HEK293 (cell line): Measurements from ENCODE around the gene ZWILCH.

Experiments
- CTCF ChIA-PET: fragments of 350-600 bp; formaldehyde crosslinking; extraction: SDS; loops from one replicate; lab custom pipeline; 2021; ENCODE audit warnings: antibody characterized with exemption; lab: Yijun Ruan, JAX
- POLR2A ChIA-PET: fragments of 300-600 bp; formaldehyde crosslinking; extraction: SDS; loops from one replicate; lab custom pipeline; 2020; ENCODE audit warnings: antibody characterized with exemption, inconsistent platforms; lab: Yijun Ruan, JAX
- H3K27ac ChIP-seq: fragments of 200-500 bp; sonication (Bioruptor generic); 2 replicates; pipeline ENCODE4 v1.5.1; 2014; ENCODE audit warnings: low read depth, low read length, control low read depth, inconsistent platforms; ENCODE audit errors: extremely low read depth
- H3K36me3 ChIP-seq, 2 experiments: fragments of 200-500 bp in 1 of 2; sonication (Bioruptor generic) in 1 of 2; 1 replicate in 1 of 2; 2 replicates in 1 of 2; pipeline ENCODE4 v1.5.1; 2014 to 2017; ENCODE audit warnings: inconsistent platforms in 2 of 2, low read length in 2 of 2; ENCODE audit not compliant: control insufficient read depth in 2 of 2, insufficient read depth in 1 of 2
- H3K4me1 ChIP-seq: fragments of 200-500 bp; sonication (Bioruptor generic); 2 replicates; pipeline ENCODE4 v1.5.1; 2014; ENCODE audit warnings: mild to moderate bottlenecking, low read length, inconsistent platforms; ENCODE audit not compliant: control insufficient read depth, insufficient read depth
- H3K4me3 ChIP-seq: 2 replicates; pipeline ENCODE4 v1.5.1; 2011; ENCODE audit warnings: low read depth, mild to moderate bottlenecking, control low read depth, low read length, moderate library complexity
- H3K9me3 ChIP-seq: fragments of 200-500 bp; sonication (Bioruptor generic); 2 replicates; pipeline ENCODE4 v1.5.1; 2014; ENCODE audit warnings: low read depth, low read length, inconsistent platforms; ENCODE audit not compliant: control insufficient read depth, insufficient read depth
- BCL11A ChIP-seq: fragments of 450-650 bp; formaldehyde crosslinking; IDR thresholded peaks from 2 replicates; pipeline ENCODE4 v1.5.1; 2016; ENCODE audit warnings: low read depth, missing biosample characterization, missing genetic modification characterization
- SCRT2 ChIP-seq: fragments of 450-650 bp; formaldehyde crosslinking; IDR thresholded peaks from 2 replicates; pipeline ENCODE4 v1.5.1; 2016; ENCODE audit warnings: missing biosample characterization, missing genetic modification characterization
- ZBTB17 ChIP-seq: fragments of 450-650 bp; formaldehyde crosslinking; IDR thresholded peaks from 2 replicates; pipeline ENCODE4 v1.5.1; 2016; ENCODE audit warnings: missing biosample characterization, missing genetic modification characterization
- ZBTB20 ChIP-seq: fragments of 450-650 bp; formaldehyde crosslinking; IDR thresholded peaks from 2 replicates; pipeline ENCODE4 v1.5.1; 2016; ENCODE audit warnings: missing biosample characterization, missing genetic modification characterization
- ZBTB8A ChIP-seq: fragments of 450-650 bp; formaldehyde crosslinking; IDR thresholded peaks from 2 replicates; pipeline ENCODE4 v1.5.1; 2016; ENCODE audit warnings: missing biosample characterization, missing genetic modification characterization
- ZNF112 ChIP-seq: fragments of 450-650 bp; formaldehyde crosslinking; IDR thresholded peaks from 2 replicates; pipeline ENCODE4 v1.5.0; 2017; ENCODE audit warnings: missing biosample characterization, missing genetic modification characterization
- ZNF133 ChIP-seq: fragments of 450-650 bp; formaldehyde crosslinking; IDR thresholded peaks from 2 replicates; pipeline ENCODE4 v1.5.1; 2016; ENCODE audit warnings: missing biosample characterization, missing genetic modification characterization
- ZNF202 ChIP-seq: fragments of 450-650 bp; formaldehyde crosslinking; IDR thresholded peaks from 2 replicates; pipeline ENCODE4 v1.5.1; 2016; ENCODE audit warnings: missing biosample characterization, missing genetic modification characterization, borderline replicate concordance
- ZNF248 ChIP-seq: fragments of 450-650 bp; formaldehyde crosslinking; IDR thresholded peaks from 2 replicates; pipeline ENCODE4 v1.5.1; 2017; ENCODE audit warnings: missing biosample characterization, missing genetic modification characterization
- ZNF561 ChIP-seq: fragments of 450-650 bp; IDR thresholded peaks from 2 replicates; pipeline ENCODE4 v1.5.1; 2018; ENCODE audit warnings: missing biosample characterization, missing genetic modification characterization, borderline replicate concordance
- ZNF626 ChIP-seq: fragments of 450-650 bp; sonication (Bioruptor Pico); formaldehyde crosslinking; IDR thresholded peaks from 2 replicates; pipeline ENCODE4 v1.5.1; 2018; ENCODE audit warnings: missing biosample characterization, missing genetic modification characterization, inconsistent platforms
- ZNF629 ChIP-seq: fragments of 450-650 bp; formaldehyde crosslinking; IDR thresholded peaks from 2 replicates; pipeline ENCODE4 v1.5.1; 2017; ENCODE audit warnings: missing biosample characterization, missing genetic modification characterization
- ZSCAN23 ChIP-seq: fragments of 450-650 bp; formaldehyde crosslinking; IDR thresholded peaks from 2 replicates; pipeline ENCODE4 v1.5.1; 2016; ENCODE audit warnings: missing biosample characterization, missing genetic modification characterization
- TF ChIP-seq, protein P1 (sequence below): fragments of 450-650 bp; formaldehyde crosslinking; conservative IDR thresholded peaks from 2 replicates; pipeline ENCODE4 v1.5.1; 2016; ENCODE audit warnings: low read depth, missing biosample characterization, missing genetic modification characterization
- TF ChIP-seq, protein P2 (sequence below): fragments of 450-650 bp; formaldehyde crosslinking; IDR thresholded peaks from 2 replicates; pipeline ENCODE4 v1.5.1; 2017; ENCODE audit warnings: missing biosample characterization, missing genetic modification characterization
- TF ChIP-seq, protein P3 (sequence below): fragments of 450-650 bp; formaldehyde crosslinking; IDR thresholded peaks from 2 replicates; pipeline ENCODE4 v1.5.1; 2016; ENCODE audit warnings: missing biosample characterization, missing genetic modification characterization
- TF ChIP-seq, protein P4 (sequence below): fragments of 450-650 bp; formaldehyde crosslinking; IDR thresholded peaks from 2 replicates; pipeline ENCODE4 v1.5.1; 2017; ENCODE audit warnings: missing biosample characterization, missing genetic modification characterization

The ZWILCH gene

DNA sequence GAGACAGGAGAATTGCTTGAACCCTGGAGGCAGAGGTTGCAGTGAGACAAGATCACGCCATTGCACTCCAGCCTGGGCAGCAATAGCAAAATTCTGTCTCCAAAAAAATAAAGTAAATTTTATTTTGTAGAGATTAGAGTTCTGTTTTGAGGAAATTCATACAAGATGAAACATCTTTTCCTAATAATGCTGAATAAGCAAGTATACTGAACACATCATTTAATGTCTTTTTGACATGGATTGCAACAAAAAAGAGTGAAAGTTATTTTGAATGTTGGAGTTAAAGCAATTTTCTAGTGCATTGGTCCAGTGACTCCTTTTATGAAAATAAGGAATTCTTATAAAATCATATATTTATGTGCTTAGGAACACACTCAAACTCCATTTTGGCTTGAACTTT is 40.1 kb downstream of the ZWILCH start:
- CTCF ChIA-PET = interaction anchor here (0.6 kb wide), 1 partner anchor 25 kb away, joined by 3 read pairs; no protein-coding TSS in a partner anchor
- no peaks in the 10 kb centered on the region for H3K4me1 ChIP-seq
- no peak overlapping the region for H3K4me3 ChIP-seq
- no peak overlapping the region for H3K27ac ChIP-seq
- TF ChIP-seq ZBTB17 (tag by site-specific recombination) (no peak), BCL11A (tag by site-specific recombination) (no peak), SCRT2 (tag by site-specific recombination) (no peak), ZNF629 (no peak), ZBTB8A (no peak), ZNF626 (tag by site-specific recombination) (no peak), ZBTB20 (no peak), ZNF248 (tag by site-specific recombination) (no peak), ZNF561 (tag by site-specific recombination) (no peak), ZNF202 (tag by site-specific recombination) (no peak), ZNF112 (tag by site-specific recombination) (no peak)
- TF ChIP-seq, protein P1, sequence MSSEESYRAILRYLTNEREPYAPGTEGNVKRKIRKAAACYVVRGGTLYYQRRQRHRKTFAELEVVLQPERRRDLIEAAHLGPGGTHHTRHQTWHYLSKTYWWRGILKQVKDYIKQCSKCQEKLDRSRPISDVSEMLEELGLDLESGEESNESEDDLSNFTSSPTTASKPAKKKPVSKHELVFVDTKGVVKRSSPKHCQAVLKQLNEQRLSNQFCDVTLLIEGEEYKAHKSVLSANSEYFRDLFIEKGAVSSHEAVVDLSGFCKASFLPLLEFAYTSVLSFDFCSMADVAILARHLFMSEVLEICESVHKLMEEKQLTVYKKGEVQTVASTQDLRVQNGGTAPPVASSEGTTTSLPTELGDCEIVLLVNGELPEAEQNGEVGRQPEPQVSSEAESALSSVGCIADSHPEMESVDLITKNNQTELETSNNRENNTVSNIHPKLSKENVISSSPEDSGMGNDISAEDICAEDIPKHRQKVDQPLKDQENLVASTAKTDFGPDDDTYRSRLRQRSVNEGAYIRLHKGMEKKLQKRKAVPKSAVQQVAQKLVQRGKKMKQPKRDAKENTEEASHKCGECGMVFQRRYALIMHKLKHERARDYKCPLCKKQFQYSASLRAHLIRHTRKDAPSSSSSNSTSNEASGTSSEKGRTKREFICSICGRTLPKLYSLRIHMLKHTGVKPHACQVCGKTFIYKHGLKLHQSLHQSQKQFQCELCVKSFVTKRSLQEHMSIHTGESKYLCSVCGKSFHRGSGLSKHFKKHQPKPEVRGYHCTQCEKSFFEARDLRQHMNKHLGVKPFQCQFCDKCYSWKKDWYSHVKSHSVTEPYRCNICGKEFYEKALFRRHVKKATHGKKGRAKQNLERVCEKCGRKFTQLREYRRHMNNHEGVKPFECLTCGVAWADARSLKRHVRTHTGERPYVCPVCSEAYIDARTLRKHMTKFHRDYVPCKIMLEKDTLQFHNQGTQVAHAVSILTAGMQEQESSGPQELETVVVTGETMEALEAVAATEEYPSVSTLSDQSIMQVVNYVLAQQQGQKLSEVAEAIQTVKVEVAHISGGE = no peak
- TF ChIP-seq, protein P2, sequence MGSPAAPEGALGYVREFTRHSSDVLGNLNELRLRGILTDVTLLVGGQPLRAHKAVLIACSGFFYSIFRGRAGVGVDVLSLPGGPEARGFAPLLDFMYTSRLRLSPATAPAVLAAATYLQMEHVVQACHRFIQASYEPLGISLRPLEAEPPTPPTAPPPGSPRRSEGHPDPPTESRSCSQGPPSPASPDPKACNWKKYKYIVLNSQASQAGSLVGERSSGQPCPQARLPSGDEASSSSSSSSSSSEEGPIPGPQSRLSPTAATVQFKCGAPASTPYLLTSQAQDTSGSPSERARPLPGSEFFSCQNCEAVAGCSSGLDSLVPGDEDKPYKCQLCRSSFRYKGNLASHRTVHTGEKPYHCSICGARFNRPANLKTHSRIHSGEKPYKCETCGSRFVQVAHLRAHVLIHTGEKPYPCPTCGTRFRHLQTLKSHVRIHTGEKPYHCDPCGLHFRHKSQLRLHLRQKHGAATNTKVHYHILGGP (tag by site-specific recombination) = no peak
- TF ChIP-seq, protein P3, sequence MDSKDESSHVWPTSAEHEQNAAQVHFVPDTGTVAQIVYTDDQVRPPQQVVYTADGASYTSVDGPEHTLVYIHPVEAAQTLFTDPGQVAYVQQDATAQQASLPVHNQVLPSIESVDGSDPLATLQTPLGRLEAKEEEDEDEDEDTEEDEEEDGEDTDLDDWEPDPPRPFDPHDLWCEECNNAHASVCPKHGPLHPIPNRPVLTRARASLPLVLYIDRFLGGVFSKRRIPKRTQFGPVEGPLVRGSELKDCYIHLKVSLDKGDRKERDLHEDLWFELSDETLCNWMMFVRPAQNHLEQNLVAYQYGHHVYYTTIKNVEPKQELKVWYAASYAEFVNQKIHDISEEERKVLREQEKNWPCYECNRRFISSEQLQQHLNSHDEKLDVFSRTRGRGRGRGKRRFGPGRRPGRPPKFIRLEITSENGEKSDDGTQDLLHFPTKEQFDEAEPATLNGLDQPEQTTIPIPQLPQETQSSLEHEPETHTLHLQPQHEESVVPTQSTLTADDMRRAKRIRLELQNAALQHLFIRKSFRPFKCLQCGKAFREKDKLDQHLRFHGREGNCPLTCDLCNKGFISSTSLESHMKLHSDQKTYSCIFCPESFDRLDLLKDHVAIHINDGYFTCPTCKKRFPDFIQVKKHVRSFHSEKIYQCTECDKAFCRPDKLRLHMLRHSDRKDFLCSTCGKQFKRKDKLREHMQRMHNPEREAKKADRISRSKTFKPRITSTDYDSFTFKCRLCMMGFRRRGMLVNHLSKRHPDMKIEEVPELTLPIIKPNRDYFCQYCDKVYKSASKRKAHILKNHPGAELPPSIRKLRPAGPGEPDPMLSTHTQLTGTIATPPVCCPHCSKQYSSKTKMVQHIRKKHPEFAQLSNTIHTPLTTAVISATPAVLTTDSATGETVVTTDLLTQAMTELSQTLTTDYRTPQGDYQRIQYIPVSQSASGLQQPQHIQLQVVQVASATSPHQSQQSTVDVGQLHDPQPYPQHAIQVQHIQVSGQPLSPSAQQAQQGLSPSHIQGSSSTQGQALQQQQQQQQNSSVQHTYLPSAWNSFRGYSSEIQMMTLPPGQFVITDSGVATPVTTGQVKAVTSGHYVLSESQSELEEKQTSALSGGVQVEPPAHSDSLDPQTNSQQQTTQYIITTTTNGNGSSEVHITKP = no peak
- H3K36me3 ChIP-seq = peaks cover 39 to 50% of the 10 kb centered on the region in 2 experiments
- POLR2A ChIA-PET = no interaction called here
- no peaks in the 10 kb centered on the region for H3K9me3 ChIP-seq

DNA sequence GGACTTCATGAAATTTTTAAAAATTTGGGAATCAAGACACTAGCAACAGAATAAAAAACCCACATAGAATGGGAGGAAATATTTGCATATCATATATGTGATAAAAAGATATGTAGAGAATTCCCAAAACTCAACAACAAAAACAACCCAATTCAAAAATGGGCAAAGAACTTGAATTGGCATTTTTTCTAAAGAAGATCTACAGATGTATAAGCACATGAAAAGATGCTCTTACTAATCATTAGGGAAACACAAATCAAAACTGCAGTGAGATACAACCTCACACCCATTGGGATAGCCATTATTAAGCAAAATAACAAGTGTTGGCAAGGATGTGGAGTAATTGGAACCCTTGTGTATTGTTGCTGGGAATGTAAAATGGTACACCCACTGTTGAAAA is 50.6 kb downstream of the ZWILCH start:
- Histone ChIP-seq H3K4me1 (no peaks in the 10 kb centered on the region), H3K4me3 (no peak overlapping the region), H3K36me3 (peaks cover 0 to 6% of the 10 kb centered on the region in 2 experiments; a peak in 2 of 3 replicates), H3K27ac (no peak overlapping the region), H3K9me3 (peaks cover 2% of the 10 kb centered on the region; the same call in 1 of the 2 replicates)
- ChIA-PET POLR2A (no interaction called here), CTCF (interaction anchor here (0.6 to 2.6 kb wide), 3 partner anchors 11 to 277 kb away, joined by 3 to 20 read pairs (median 4); partner anchors contain the start of gene LCTL)
- TF ChIP-seq, protein P4, sequence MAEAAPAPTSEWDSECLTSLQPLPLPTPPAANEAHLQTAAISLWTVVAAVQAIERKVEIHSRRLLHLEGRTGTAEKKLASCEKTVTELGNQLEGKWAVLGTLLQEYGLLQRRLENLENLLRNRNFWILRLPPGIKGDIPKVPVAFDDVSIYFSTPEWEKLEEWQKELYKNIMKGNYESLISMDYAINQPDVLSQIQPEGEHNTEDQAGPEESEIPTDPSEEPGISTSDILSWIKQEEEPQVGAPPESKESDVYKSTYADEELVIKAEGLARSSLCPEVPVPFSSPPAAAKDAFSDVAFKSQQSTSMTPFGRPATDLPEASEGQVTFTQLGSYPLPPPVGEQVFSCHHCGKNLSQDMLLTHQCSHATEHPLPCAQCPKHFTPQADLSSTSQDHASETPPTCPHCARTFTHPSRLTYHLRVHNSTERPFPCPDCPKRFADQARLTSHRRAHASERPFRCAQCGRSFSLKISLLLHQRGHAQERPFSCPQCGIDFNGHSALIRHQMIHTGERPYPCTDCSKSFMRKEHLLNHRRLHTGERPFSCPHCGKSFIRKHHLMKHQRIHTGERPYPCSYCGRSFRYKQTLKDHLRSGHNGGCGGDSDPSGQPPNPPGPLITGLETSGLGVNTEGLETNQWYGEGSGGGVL (tag by site-specific recombination) = no peak
- TF ChIP-seq ZNF133 (tag by site-specific recombination) (peak; percentile 82; the same call in 1 of the 2 replicates), ZSCAN23 (no peak)
- TF ChIP-seq, protein P3 = no peak
- TF ChIP-seq, protein P1 = no peak
